ENCODE results near the gene CLK3. TPM values are rescaled to one million over a fixed set of nuclear protein-coding genes. Genes with fewer than 3 reads are reported as not detected.

Gene CLK3
- total and polyA plus RNA-seq, 10 of the 15 experiments (the other 5 are each of a cell fraction or from before 2014, with no cell fraction given), result 3.3 to 169 (median 66.2) TPM

- peak; percentile 88 for TF ChIP-seq NKRF (conservative IDR thresholded peaks at IDR 0.05)
- no peak for TF ChIP-seq JUND (IDR thresholded peaks at IDR 0.05; ENCODE audit: low read depth, low read length)
- TF ChIP-seq ELK1 (IDR thresholded peaks at IDR 0.05; ENCODE audit: low read depth, low read length), result no peak
These were observed 710 bp upstream of the CLK3 start (continued) for GRCh38 chr15:74614744-74615507.

- H2AFZ ChIP-seq (ENCODE audit: control insufficient read depth, low read depth, low read length), result no peak overlapping the region
- CTCF ChIA-PET, result interaction anchor here (0.6 to 18.5 kb wide), 13 partner anchors 11 to 242 kb away, joined by 3 to 206 read pairs (median 4); partner anchors contain the start of gene UBL7
- H4K20me1 ChIP-seq (ENCODE audit: control insufficient read depth, insufficient read depth), result peaks cover 26% of the 10 kb centered on the region
These were observed 817 bp downstream of the CLK3 start for GRCh38 chr15:74616366-74616939.

More at GRCh38 chr15:74616366-74616939, 817 bp downstream of the CLK3 start:
- no peak for DNase-seq (ENCODE audit: low read depth, low spot score)
- RAD21 ChIA-PET (ENCODE audit: unreplicated experiment), result interaction anchor here (0.6 to 3.6 kb wide), 8 partner anchors 16 to 245 kb away, joined by 3 to 13 read pairs (median 3); partner anchors contain the start of genes ARID3B and UBL7
- Histone ChIP-seq H3K9me3 (replicated peaks; ENCODE audit: control insufficient read depth, insufficient read depth, low read length) (no peaks in the 10 kb centered on the region), H3K36me3 (ENCODE audit: control insufficient read depth in 2 of 2, insufficient read depth in 2 of 2, low read length in 1 of 2) (peaks cover 20 to 23% of the 10 kb centered on the region in 2 experiments), H3K27ac (ENCODE audit: control insufficient read depth, insufficient read depth) (peak overlapping the region; percentile 97), H3K79me2 (ENCODE audit: control insufficient read depth, insufficient read depth, low read length) (peaks cover 67% of the 10 kb centered on the region), H3K4me3 (peak overlapping the region; percentile 89), H3K27me3 (replicated peaks in 1 of 2; ENCODE audit: control insufficient read depth in 2 of 2, insufficient read depth in 2 of 2, low read length in 1 of 2) (no peaks in the 10 kb centered on the region), H3K4me1 (ENCODE audit: control insufficient read depth, insufficient read depth, low read length) (peaks cover 17% of the 10 kb centered on the region), H3K4me2 (ENCODE audit: control insufficient read depth, insufficient read depth) (peak overlapping the region; percentile 93), H3K9ac (ENCODE audit: control insufficient read depth, insufficient read depth, low read length) (peak overlapping the region; percentile 99)
- FAIRE-seq, result peak; percentile 41
- no TSS peak for BruUV-seq (replicated peaks)
- TF ChIP-seq TCF3 (IDR thresholded peaks at IDR 0.05; ENCODE audit: borderline replicate concordance, insufficient read depth, low read depth, low read length) (no peak), NFYA (IDR thresholded peaks at IDR 0.05; ENCODE audit: borderline replicate concordance, low read depth, low read length) (no peak), IKZF1 (conservative IDR thresholded peaks at IDR 0.05) (no peak), PKNOX1 (IDR thresholded peaks at IDR 0.05) (no peak), EED (IDR thresholded peaks at IDR 0.05; ENCODE audit: low read depth) (no peak), SREBF2 (IDR thresholded peaks at IDR 0.05; ENCODE audit: low read length) (no peak), TAF1 (IDR thresholded peaks at IDR 0.05; ENCODE audit: borderline replicate concordance, low read depth, low read length) (0 out of 2 replicates have a peak, but pooled peaks have one; percentile 25), MTA2 (IDR thresholded peaks at IDR 0.05; ENCODE audit: low read depth) (no peak), MLLT1 (IDR thresholded peaks at IDR 0.05) (0 out of 2 replicates have a peak, but pooled peaks have one; percentile 40), FOXK2 (IDR thresholded peaks at IDR 0.05) (no peak), POLR2A (IDR thresholded peaks at IDR 0.05; ENCODE audit: low read depth, low read length) (peak; percentile 26; the same call in 1 of the 2 replicates), SIN3A (IDR thresholded peaks at IDR 0.05; ENCODE audit: low read depth, low read length) (no peak)
- intact Hi-C loops (cut with micrococcal nuclease; ENCODE audit: unreplicated experiment), result loop anchor here (5.0 kb wide), 2 partner anchors 69 to 184 kb away; partner anchors contain the start of gene SEMA7A
- ATAC-seq, result peak; percentile 3; the same call in 1 of the 3 replicates
- in situ Hi-C loops (cut with MboI), result no loop called here
- POLR2A ChIA-PET, result interaction anchor here (0.6 to 4.8 kb wide), 16 partner anchors 10 to 339 kb away, joined by 3 to 30 read pairs (median 3); partner anchors contain the start of genes ARID3B and UBL7
- WGBS (ENCODE audit: insufficient coverage, insufficient replicate concordance, low lambda C conversion rate, missing lambda C conversion rate), result 2% methylated on average over 18 of the region's 18 CpGs
- SMC1A ChIA-PET (ENCODE audit: uncharacterized antibody, unreplicated experiment), result interaction anchor here (1.0 to 2.6 kb wide), 5 partner anchors 10 to 407 kb away, joined by 4 to 10 read pairs (median 7); partner anchors contain the start of gene PPCDC
